BE2C (cell line): ENCODE measurements around the gene IGSF9.

Experiments
- DNase-seq: peaks from one replicate; pipeline ENCODE4 v3.0.0-alpha.2; 2020
- H3K27me3 ChIP-seq: fragments of 250-450 bp; sonication (Bioruptor Pico); 2 replicates; pipeline ENCODE4 v1.5.1; 2020; ENCODE audit warnings: mild to moderate bottlenecking
- H3K36me3 ChIP-seq: fragments of 250-450 bp; sonication (Bioruptor Pico); 2 replicates; pipeline ENCODE4 v1.5.1; 2020; ENCODE audit warnings: mild to moderate bottlenecking
- H3K4me1 ChIP-seq: fragments of 250-450 bp; sonication (Bioruptor Pico); 2 replicates; pipeline ENCODE4 v1.5.1; 2020
- H3K4me3 ChIP-seq: 2 replicates; pipeline ENCODE4 v1.5.1; 2011; ENCODE audit warnings: low read depth, low read length
- H3K9me3 ChIP-seq: fragments of 250-450 bp; sonication (Bioruptor Pico); 2 replicates; pipeline ENCODE4 v1.5.1; 2020
- TF ChIP-seq, protein P1 (sequence below): IDR thresholded peaks from 2 replicates; pipeline ENCODE4 v1.5.1; 2012; ENCODE audit warnings: mild to moderate bottlenecking, low read depth, low read length

Gene IGSF9

GRCh38 chr1:159920202-159920601, 25.2 kb downstream of the IGSF9 start:
- TF ChIP-seq, protein P1, sequence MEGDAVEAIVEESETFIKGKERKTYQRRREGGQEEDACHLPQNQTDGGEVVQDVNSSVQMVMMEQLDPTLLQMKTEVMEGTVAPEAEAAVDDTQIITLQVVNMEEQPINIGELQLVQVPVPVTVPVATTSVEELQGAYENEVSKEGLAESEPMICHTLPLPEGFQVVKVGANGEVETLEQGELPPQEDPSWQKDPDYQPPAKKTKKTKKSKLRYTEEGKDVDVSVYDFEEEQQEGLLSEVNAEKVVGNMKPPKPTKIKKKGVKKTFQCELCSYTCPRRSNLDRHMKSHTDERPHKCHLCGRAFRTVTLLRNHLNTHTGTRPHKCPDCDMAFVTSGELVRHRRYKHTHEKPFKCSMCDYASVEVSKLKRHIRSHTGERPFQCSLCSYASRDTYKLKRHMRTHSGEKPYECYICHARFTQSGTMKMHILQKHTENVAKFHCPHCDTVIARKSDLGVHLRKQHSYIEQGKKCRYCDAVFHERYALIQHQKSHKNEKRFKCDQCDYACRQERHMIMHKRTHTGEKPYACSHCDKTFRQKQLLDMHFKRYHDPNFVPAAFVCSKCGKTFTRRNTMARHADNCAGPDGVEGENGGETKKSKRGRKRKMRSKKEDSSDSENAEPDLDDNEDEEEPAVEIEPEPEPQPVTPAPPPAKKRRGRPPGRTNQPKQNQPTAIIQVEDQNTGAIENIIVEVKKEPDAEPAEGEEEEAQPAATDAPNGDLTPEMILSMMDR = no peak
- no peak overlapping the region for H3K4me3 ChIP-seq
- no peak for DNase-seq
- H3K27me3 ChIP-seq = peaks cover 6% of the 10 kb centered on the region; the same call in 1 of the 2 replicates
- no peaks in the 10 kb centered on the region; the same call in 1 of the 2 replicates for H3K9me3 ChIP-seq
- peaks cover 29% of the 10 kb centered on the region for H3K4me1 ChIP-seq
- H3K36me3 ChIP-seq = peaks cover 6% of the 10 kb centered on the region

DNA sequence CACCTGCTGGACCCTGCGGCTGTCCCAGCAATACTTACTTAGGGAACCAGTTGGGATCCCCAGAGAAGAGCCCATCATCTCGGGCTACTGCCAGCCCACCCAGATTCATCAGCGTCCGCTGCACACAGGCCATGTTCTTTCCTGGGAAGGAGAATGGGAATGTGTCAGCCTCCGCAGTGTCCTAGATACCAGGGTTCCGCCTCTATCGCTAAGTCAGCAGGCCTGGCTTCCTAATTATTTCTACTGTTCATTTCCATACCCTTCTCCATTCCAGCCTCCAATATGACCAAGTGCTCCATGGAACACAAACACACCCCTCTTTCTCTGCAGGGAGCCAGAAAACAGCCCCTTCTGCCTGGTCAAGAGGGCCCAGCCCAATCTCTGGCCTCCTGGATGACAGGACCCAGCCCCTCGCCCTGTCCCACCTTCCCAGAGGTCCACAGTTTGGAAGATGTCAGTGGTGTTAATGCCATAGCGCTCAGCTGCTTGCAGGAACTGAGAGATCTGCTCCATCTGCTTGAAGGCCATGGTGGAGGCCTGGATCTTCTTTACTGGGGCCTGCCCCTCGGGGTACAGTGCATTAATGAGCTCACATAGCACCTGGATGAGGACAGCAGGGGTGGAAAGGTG, 26.1 kb downstream of the IGSF9 start:
- TF ChIP-seq, protein P1 = no peak
- H3K27me3 ChIP-seq = no peaks in the 10 kb centered on the region
- H3K4me3 ChIP-seq = no peak overlapping the region
- peaks cover 29% of the 10 kb centered on the region for H3K4me1 ChIP-seq
- H3K36me3 ChIP-seq = peaks cover 6% of the 10 kb centered on the region
- DNase-seq = no peak
- no peaks in the 10 kb centered on the region; the same call in 1 of the 2 replicates for H3K9me3 ChIP-seq

- H3K4me3 ChIP-seq = no peak overlapping the region
- H3K27me3 ChIP-seq = no peaks in the 10 kb centered on the region
- TF ChIP-seq, protein P1 = no peak
- no peaks in the 10 kb centered on the region; the same call in 1 of the 2 replicates for H3K9me3 ChIP-seq
- DNase-seq = no peak
- peaks cover 6% of the 10 kb centered on the region for H3K36me3 ChIP-seq
- peaks cover 29% of the 10 kb centered on the region for H3K4me1 ChIP-seq
Measured at GRCh38 chr1:159918352-159919200, 26.8 kb downstream of the IGSF9 start.

- H3K9me3 ChIP-seq = no peaks in the 10 kb centered on the region; the same call in 1 of the 2 replicates
- H3K36me3 ChIP-seq = peaks cover 6% of the 10 kb centered on the region
- H3K4me3 ChIP-seq = no peak overlapping the region
- no peaks in the 10 kb centered on the region for H3K27me3 ChIP-seq
- TF ChIP-seq, protein P1 = no peak
- no peak for DNase-seq
- H3K4me1 ChIP-seq = peaks cover 23% of the 10 kb centered on the region
Measured at GRCh38 chr1:159917533-159918351, 27.7 kb downstream of the IGSF9 start.

GRCh38 chr1:159916242-159917051, 29.0 kb downstream of the IGSF9 start:
- no peaks in the 10 kb centered on the region; the same call in 1 of the 2 replicates for H3K9me3 ChIP-seq
- H3K4me3 ChIP-seq = no peak overlapping the region
- peaks cover 6% of the 10 kb centered on the region for H3K36me3 ChIP-seq
- H3K27me3 ChIP-seq = no peaks in the 10 kb centered on the region
- TF ChIP-seq, protein P1 = no peak
- peak; percentile 62 for DNase-seq
- peaks cover 16% of the 10 kb centered on the region for H3K4me1 ChIP-seq
